ENCODE results near the gene TMEM255A.

DNA sequence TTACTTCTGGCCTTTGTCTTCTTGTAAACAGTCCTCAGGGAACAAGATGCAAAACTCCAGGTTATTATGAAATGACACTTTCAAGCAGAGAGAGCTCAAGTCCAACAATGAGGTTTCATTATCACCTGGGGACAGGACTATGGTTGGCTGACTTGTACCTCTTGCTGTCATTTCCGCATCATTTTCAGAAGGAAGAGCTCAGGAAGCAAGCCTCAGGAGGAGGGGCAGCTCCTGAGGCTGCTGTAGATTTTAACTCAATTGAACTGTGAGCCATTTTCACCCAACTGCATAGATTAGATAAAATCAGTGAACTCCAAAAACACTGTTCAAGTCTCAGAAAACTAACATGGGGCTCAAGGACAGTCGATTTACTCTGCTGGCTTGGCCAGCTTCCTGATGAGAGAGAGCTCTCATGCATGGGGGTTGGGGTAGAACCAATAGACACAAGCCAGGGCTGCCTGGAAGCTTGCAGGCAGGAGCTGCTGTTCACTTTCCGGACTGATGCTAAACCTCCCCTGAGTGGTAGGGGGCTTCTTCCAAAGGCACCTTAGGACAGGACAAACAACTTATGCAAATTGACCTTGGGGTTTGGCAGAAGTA is 23.6 kb downstream of the TMEM255A start:
- TF ChIP-seq, protein P1, sequence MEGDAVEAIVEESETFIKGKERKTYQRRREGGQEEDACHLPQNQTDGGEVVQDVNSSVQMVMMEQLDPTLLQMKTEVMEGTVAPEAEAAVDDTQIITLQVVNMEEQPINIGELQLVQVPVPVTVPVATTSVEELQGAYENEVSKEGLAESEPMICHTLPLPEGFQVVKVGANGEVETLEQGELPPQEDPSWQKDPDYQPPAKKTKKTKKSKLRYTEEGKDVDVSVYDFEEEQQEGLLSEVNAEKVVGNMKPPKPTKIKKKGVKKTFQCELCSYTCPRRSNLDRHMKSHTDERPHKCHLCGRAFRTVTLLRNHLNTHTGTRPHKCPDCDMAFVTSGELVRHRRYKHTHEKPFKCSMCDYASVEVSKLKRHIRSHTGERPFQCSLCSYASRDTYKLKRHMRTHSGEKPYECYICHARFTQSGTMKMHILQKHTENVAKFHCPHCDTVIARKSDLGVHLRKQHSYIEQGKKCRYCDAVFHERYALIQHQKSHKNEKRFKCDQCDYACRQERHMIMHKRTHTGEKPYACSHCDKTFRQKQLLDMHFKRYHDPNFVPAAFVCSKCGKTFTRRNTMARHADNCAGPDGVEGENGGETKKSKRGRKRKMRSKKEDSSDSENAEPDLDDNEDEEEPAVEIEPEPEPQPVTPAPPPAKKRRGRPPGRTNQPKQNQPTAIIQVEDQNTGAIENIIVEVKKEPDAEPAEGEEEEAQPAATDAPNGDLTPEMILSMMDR (conservative IDR thresholded peaks at IDR 0.05 in 1 of 2, IDR thresholded peaks at IDR 0.05 in 1 of 2; ENCODE audit: extremely low read depth in 1 of 2, insufficient read depth in 1 of 2, low read depth in 1 of 2, low read length in 2 of 2), result no peak
- TF ChIP-seq EZH2 (IDR thresholded peaks at IDR 0.05; ENCODE audit: borderline replicate concordance, low read length), result no peak
